Testis (tissue), 3 donors: ENCODE results near the gene SMCO2. TPM values are rescaled to one million over a fixed set of nuclear protein-coding genes. Genes with fewer than 3 reads are reported as not detected.
"Not testable (repeated sequence)": the region's sequence is repeated elsewhere in the genome, so short reads cannot be mapped to it uniquely, and the experiment has no call there.

ENCODE experiments used
- DNase-seq: peaks from one replicate; pipeline ENCODE4 v3.0.0-alpha.2; 2019
- H3K27ac ChIP-seq, 2 donors: fragments of 200-600 bp; sonication (generic); one replicate each; pipeline ENCODE4 v1.5.1; 2019
- H3K27me3 ChIP-seq: fragments of 200-600 bp; sonication (generic); one replicate; pipeline ENCODE4 v1.5.1; 2019
- H3K36me3 ChIP-seq: fragments of 200-600 bp; sonication (generic); one replicate; pipeline ENCODE4 v1.5.1; 2017; ENCODE audit warnings: low read depth; ENCODE audit errors: missing control alignments
- H3K4me1 ChIP-seq: fragments of 200-600 bp; sonication (generic); one replicate; pipeline ENCODE4 v1.5.1; 2019
- H3K4me3 ChIP-seq, 2 donors: fragments of 200-600 bp; sonication (generic); one replicate each; pipeline ENCODE4 v1.5.1; 2017 to 2019
- H3K9me3 ChIP-seq: fragments of 200-600 bp; sonication (generic); one replicate; pipeline ENCODE4 v1.5.1; 2017
- CTCF ChIP-seq, 3 experiments: fragments of 450-650 bp in 2 of 3; fragments of 200-600 bp in 1 of 3; sonication (generic) in 1 of 3; IDR thresholded peaks; one replicate each; pipeline ENCODE4 v1.5.1; 2016 to 2019; ENCODE audit warnings: antibody characterized with exemption in 3 of 3, mild to moderate bottlenecking in 2 of 3, moderate library complexity in 1 of 3
- POLR2A ChIP-seq: fragments of 450-650 bp; IDR thresholded peaks from one replicate; pipeline ENCODE4 v1.6.1; 2017; ENCODE audit warnings: antibody characterized with exemption, mild to moderate bottlenecking, moderate library complexity
- WGBS, 2 donors: methylation state at CpG; one replicate each; pipeline ENCODE4 v1.1.5; 2018; 5-methylcytosine and 5-hydroxymethylcytosine counted together
- intact Hi-C: fragments of 100-400 bp; cut with DNase I; formaldehyde crosslinking; loops from one replicate; pipeline ENCODE4 v1.15.1; 2023; ENCODE audit warnings: low total_unique reads
- polyA plus RNA-seq: library from polyadenylated mRNA; stranded (reverse); fragments of 350-450 nt; fragmentation: Illumina TruSeq; extraction: RNeasy Lipid Tissue Mini Kit (QIAGEN cat#74804); gene quantifications from one replicate; pipeline ENCODE4 v1.2.3, GENCODE V29; 2014; ENCODE audit warnings: low read depth, low replicate concordance; ENCODE audit not compliant: insufficient read depth
- total RNA-seq, 2 donors: library from RNA; depleted of rRNA; stranded (reverse); fragments of >200 nt; gene quantifications; one replicate each; pipeline ENCODE4 v1.2.3, GENCODE V29; 2016

SMCO2 gene
- total and polyA plus RNA-seq, 3 donors from 2014 or later, result 1.5 to 4.6 TPM; not detected in 1

GRCh38 chr12:27542628-27543027 is 96.1 kb downstream of the SMCO2 start:
- no peaks in the 10 kb centered on the region for H3K9me3 ChIP-seq
- H3K27ac ChIP-seq, result peak overlapping the region in 1 of 2 donors; percentile 33
- TF ChIP-seq CTCF (IDR thresholded peaks at IDR 0.05), result no peak
- H3K4me1 ChIP-seq, result peaks cover 16% of the 10 kb centered on the region
- intact Hi-C loops, result no loop called here
- H3K36me3 ChIP-seq, result no peaks in the 10 kb centered on the region
- no peaks in the 10 kb centered on the region for H3K27me3 ChIP-seq
- WGBS, 2 donors, result 71% methylated on average over 5 of the region's 5 CpGs
- DNase-seq, result no peak
- H3K4me3 ChIP-seq, result no peak overlapping the region

DNA sequence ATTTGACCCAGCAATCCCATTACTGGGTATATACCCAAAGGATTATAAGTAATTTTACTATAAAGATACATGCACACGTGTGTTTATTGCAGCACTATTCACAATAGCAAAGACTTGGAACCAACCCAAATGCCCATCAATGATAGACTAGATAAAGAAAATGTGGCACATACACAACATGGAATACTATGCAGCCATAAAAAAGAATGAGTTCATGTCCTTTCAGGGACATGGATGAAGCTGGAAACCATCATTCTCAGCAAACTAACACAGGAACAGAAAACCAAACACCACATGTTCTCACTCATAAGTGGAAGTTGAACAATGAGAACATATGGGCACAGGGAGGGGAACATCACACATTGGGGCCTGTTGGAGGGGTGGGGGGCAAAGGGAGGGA is 98.3 kb downstream of the SMCO2 start:
- 91 to 100% methylated on average over 1 of the region's 1 CpG for WGBS, 2 donors
- H3K9me3 ChIP-seq, H3K4me3 ChIP-seq, H3K27me3 ChIP-seq, intact Hi-C loops, H3K36me3 ChIP-seq, DNase-seq, H3K27ac ChIP-seq: not testable (repeated sequence)
- peaks cover 25% of the 10 kb centered on the region for H3K4me1 ChIP-seq

- intact Hi-C loops, result no loop called here
- 67 to 72% methylated on average over 9 of the region's 9 CpGs for WGBS, 2 donors
- TF ChIP-seq POLR2A, result no peak
- TF ChIP-seq CTCF (IDR thresholded peaks at IDR 0.05), result no peak
- peaks cover 32% of the 10 kb centered on the region for H3K4me1 ChIP-seq
- no peak overlapping the region for H3K4me3 ChIP-seq
- no peak for DNase-seq
- no peaks in the 10 kb centered on the region for H3K9me3 ChIP-seq
- H3K36me3 ChIP-seq, result no peaks in the 10 kb centered on the region
- no peak overlapping the region for H3K27ac ChIP-seq
- H3K27me3 ChIP-seq, result no peaks in the 10 kb centered on the region
These were observed 99.1 kb downstream of the SMCO2 start for GRCh38 chr12:27545665-27546064.

GRCh38 chr12:27547592-27547991 is 101.1 kb downstream of the SMCO2 start:
- no peak overlapping the region for H3K27ac ChIP-seq
- no peaks in the 10 kb centered on the region for H3K27me3 ChIP-seq
- no peaks in the 10 kb centered on the region for H3K9me3 ChIP-seq
- intact Hi-C loops, result no loop called here
- DNase-seq, result no peak
- peaks cover 43% of the 10 kb centered on the region for H3K4me1 ChIP-seq
- WGBS, 2 donors, result 87 to 91% methylated on average over 5 of the region's 5 CpGs
- TF ChIP-seq CTCF (IDR thresholded peaks at IDR 0.05) (no peak), POLR2A (no peak)
- no peak overlapping the region for H3K4me3 ChIP-seq
- no peaks in the 10 kb centered on the region for H3K36me3 ChIP-seq

DNA sequence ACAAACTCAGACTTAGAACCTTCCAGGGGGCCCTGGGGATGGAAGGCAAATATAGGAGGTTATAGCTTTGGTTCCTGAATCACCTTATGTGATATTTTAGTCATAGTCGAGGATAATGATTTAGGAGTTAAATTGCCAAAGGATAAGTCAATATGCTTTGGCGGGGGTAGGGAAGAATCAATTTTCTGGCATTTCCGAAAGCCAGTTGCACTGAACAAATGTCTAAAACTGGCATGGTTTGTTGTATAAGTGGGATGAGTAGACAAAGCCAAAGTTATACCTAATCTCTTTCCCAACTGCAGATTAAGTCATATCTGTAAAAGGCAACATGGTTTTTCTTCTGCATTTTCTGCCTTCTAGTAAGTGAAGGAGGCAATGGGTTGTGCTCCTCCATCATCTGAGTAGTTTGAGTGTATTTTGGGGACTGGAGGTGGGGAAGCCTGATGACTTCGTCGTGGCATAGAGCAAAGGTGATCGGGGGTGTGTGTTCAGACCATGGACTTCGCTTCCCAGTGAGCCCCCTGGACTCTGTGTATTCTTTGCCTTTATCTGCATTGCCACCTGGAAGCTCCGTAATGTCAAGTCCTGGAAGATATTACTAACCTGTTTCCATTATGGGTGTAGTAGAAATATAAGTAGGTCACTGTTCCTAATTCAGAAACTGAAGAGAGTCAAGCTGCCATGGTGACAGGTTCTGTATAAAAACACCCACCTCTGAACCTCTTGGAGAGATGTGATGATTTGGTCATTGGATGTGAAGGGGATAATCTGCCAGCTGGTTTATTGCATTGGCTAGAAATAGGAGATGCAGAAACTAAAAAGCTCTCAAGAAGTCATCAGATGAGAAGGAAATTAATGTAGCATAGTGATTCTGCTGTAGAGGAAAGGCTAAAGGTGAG is 102.0 kb downstream of the SMCO2 start:
- no peak for TF ChIP-seq POLR2A
- no peak for TF ChIP-seq CTCF (IDR thresholded peaks at IDR 0.05)
- H3K27ac ChIP-seq, result peak overlapping the region; percentile 20 to 75
- H3K36me3 ChIP-seq, result no peaks in the 10 kb centered on the region
- H3K27me3 ChIP-seq, result no peaks in the 10 kb centered on the region
- H3K4me1 ChIP-seq, result peaks cover 46% of the 10 kb centered on the region
- no peak for DNase-seq
- 83 to 87% methylated on average over 8 of the region's 8 CpGs for WGBS, 2 donors
- H3K4me3 ChIP-seq, result no peak overlapping the region
- intact Hi-C loops, result no loop called here
- no peaks in the 10 kb centered on the region for H3K9me3 ChIP-seq
